ENCODE measurements around the gene ZNF367. TPM values are rescaled to one million over a fixed set of nuclear protein-coding genes. Genes with fewer than 3 reads are reported as not detected.

ZNF367 gene
- total and polyA plus RNA-seq, 2 of the 4 experiments (the other 2 are of a cell fraction), result 1.1 to 2.7 TPM

GRCh38 chr9:96382175-96382574 is 36.0 kb downstream of the ZNF367 start:
- H3K9me1 ChIP-seq (ENCODE audit: insufficient read depth, low read length), result peaks cover 10% of the 10 kb centered on the region; the same call in 1 of the 2 replicates
- H3K14ac ChIP-seq (replicated peaks; ENCODE audit: low read depth, low read length), result no peak overlapping the region
- no peaks in the 10 kb centered on the region for H3K27me3 ChIP-seq (ENCODE audit: control insufficient read depth, insufficient read depth, low read length)
- DNase-seq (peak; percentile 45), ATAC-seq (ENCODE audit: low read depth) (no peak)
- ChIA-PET POLR2A (ENCODE audit: unreplicated experiment) (interaction anchor here (0.6 kb wide), 1 partner anchor 20 kb away, joined by 3 read pairs; no protein-coding TSS in a partner anchor), CTCF (interaction anchor here (0.6 to 1.2 kb wide), 2 partner anchors 17 to 244 kb away, joined by 3 to 4 read pairs; no protein-coding TSS in a partner anchor)
- H2AK5ac ChIP-seq (ENCODE audit: low read depth, low read length), result no peak overlapping the region
- H3K18ac ChIP-seq (ENCODE audit: low read depth, low read length), result no peak overlapping the region
- H4K8ac ChIP-seq (ENCODE audit: low read depth in 2 of 2, low read length in 2 of 2), result no peak overlapping the region
- H4K91ac ChIP-seq (ENCODE audit: insufficient read depth, low read depth, low read length), result no peak overlapping the region
- no peak overlapping the region for H4K5ac ChIP-seq (ENCODE audit: low read depth, low read length)
- BruUV-seq (replicated peaks), result no TSS peak
- H2BK5ac ChIP-seq (ENCODE audit: low read depth, low read length, poor library complexity, severe bottlenecking), result no peak overlapping the region
- TF ChIP-seq NFE2L2 (IDR thresholded peaks at IDR 0.05; ENCODE audit: low read depth, low read length) (no peak), MAZ (IDR thresholded peaks at IDR 0.05; ENCODE audit: borderline replicate concordance, low read depth, low read length) (no peak), MXI1 (IDR thresholded peaks at IDR 0.05; ENCODE audit: borderline replicate concordance, low read depth, low read length) (no peak), ELK1 (IDR thresholded peaks at IDR 0.05; ENCODE audit: borderline replicate concordance, low read depth, low read length) (no peak), SMC3 (IDR thresholded peaks at IDR 0.05; ENCODE audit: low read depth, low read length) (no peak), CTCF (conservative IDR thresholded peaks at IDR 0.05; ENCODE audit: low read depth, low read length) (no peak), RCOR1 (IDR thresholded peaks at IDR 0.05; ENCODE audit: insufficient replicate concordance, low read length) (no peak), RFX5 (IDR thresholded peaks at IDR 0.05; ENCODE audit: low read depth, low read length) (no peak), MAFK (IDR thresholded peaks at IDR 0.05; ENCODE audit: low read depth, low read length) (no peak), USF2 (IDR thresholded peaks at IDR 0.05; ENCODE audit: low read depth, low read length) (no peak), POLR2A (IDR thresholded peaks at IDR 0.05; ENCODE audit: low read depth, low read length) (no peak), CEBPB (IDR thresholded peaks at IDR 0.05; ENCODE audit: low read depth, low read length) (no peak), FOS (IDR thresholded peaks at IDR 0.05; ENCODE audit: low read depth, low read length) (no peak), RAD21 (IDR thresholded peaks at IDR 0.05; ENCODE audit: low read length) (no peak), BHLHE40 (IDR thresholded peaks at IDR 0.05; ENCODE audit: low read depth, low read length) (no peak), CHD1 (IDR thresholded peaks at IDR 0.05; ENCODE audit: low read depth, low read length) (no peak)
- no peak overlapping the region for H3K9ac ChIP-seq (ENCODE audit: low read depth, low read length)
- H4K20me1 ChIP-seq (ENCODE audit: insufficient read depth, low read length), result peaks cover 19% of the 10 kb centered on the region
- WGBS, 2 experiments (ENCODE audit: extremely low coverage in 2 of 2, insufficient read length in 1 of 2), result no CpG with 5 or more reads among the region's 2 CpGs
- intact Hi-C loops (cut with micrococcal nuclease), result loop anchor here (5.0 kb wide), 1 partner anchor 35 kb away; the partner anchor contains the start of gene ZNF367
- H3K56ac ChIP-seq (ENCODE audit: extremely low read depth, insufficient read depth, low read length), result no peak overlapping the region
- no peaks in the 10 kb centered on the region for H3K36me3 ChIP-seq (ENCODE audit: control insufficient read depth, insufficient read depth, low read length)
- no peak overlapping the region for H2BK20ac ChIP-seq (ENCODE audit: low read depth, low read length)
- no peak overlapping the region for H3K4me2 ChIP-seq (ENCODE audit: low read depth, low read length)
- H3K4ac ChIP-seq (ENCODE audit: low read depth, low read length), result no peak overlapping the region
- no peak overlapping the region for H2BK15ac ChIP-seq (ENCODE audit: low read depth, low read length)
- H3K23ac ChIP-seq (ENCODE audit: low read depth, low read length), result no peak overlapping the region
- no peaks in the 10 kb centered on the region for H3K9me3 ChIP-seq (ENCODE audit: control insufficient read depth, insufficient read depth, low read length)
- in situ Hi-C loops (cut with MboI; ENCODE audit: low sequenced_read_pairs), result no loop called here
- H2AK9ac ChIP-seq (replicated peaks; ENCODE audit: low read depth, low read length, poor library complexity), result no peak overlapping the region
- H3K4me3 ChIP-seq (ENCODE audit: insufficient read depth, low read depth, low read length), result no peak overlapping the region
- H2BK120ac ChIP-seq (ENCODE audit: low read depth, low read length), result no peak overlapping the region
- dilution Hi-C loops (cut with HindIII; ENCODE audit: low sequenced_read_pairs, unreplicated experiment), result no loop called here
- H3K4me1 ChIP-seq (ENCODE audit: control insufficient read depth, insufficient read depth, low read length), result peaks cover 13% of the 10 kb centered on the region
- H2AFZ ChIP-seq (replicated peaks; ENCODE audit: low read length, poor library complexity), result no peak overlapping the region
- peaks cover 16 to 56% of the 10 kb centered on the region in 2 experiments for H3K79me1 ChIP-seq (ENCODE audit: low read depth in 1 of 2, low read length in 2 of 2)
- H3K27ac ChIP-seq (ENCODE audit: insufficient read depth, low read length), result no peak overlapping the region

Measured in IMR-90 (cell line).